ENCODE measurements around the gene RBM33. TPM values are rescaled to one million over a fixed set of nuclear protein-coding genes. Genes with fewer than 3 reads are reported as not detected.

The RBM33 gene
- total RNA-seq, 1 donor from 2014 or later = 50.5 TPM

DNA sequence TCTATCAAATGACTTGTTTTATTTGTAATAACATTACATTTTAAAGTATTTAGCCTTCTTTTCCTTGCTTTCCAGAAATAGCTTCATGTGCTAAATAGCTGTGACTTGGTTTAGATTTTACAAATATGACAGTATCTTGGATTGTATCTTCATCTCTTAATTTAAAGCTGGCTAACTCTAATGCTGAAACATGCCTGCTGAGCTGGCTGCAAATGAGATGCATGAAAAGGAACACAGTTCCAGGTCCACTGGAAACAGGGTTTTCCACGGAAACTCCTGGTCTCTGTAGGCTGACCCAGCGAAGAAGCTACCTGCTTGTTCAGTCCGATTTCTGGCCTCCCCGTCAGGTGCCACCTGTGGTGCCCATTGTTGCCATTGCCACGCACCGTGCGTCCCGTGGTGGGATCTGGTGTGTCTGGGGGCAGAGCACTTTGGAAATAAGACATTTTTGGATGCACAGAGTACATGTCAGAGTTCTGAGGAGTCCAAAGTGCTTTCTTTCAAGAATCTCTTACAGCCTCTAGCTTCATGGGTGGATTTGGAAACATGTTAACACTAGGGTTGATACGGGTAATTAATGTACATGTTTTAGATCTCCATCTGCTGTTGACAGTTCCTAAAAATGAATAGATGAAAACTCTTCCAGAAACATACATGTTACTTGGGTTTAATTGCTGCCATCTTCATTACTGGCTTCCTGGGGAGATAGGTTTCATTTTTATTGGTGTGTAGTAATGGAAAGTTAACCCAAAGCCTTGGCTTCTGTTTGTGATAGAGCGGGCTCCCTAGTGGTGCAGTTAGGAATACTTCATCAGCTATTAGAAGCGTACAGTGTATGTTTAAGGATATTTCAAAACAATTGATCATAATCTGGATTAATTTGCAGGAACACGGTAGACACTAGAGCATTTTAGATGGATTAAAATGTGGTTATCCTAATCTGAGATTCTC, 122.8 kb downstream of the RBM33 start:
- H3K36me3 ChIP-seq (ENCODE audit: insufficient read depth, low read length) = peaks cover 19% of the 10 kb centered on the region
- H3K79me2 ChIP-seq (ENCODE audit: insufficient read depth, low read length) = peaks cover 9% of the 10 kb centered on the region
- H2AFZ ChIP-seq (ENCODE audit: low read depth, low read length) = no peak overlapping the region
- peaks cover 8% of the 10 kb centered on the region for H3K4me1 ChIP-seq (ENCODE audit: insufficient read depth, low read length)
- H3K27me3 Mint-ChIP-seq (ENCODE audit: low read depth, unreplicated experiment) = no peaks in the 10 kb centered on the region
- H3K36me3 Mint-ChIP-seq (ENCODE audit: low read depth, unreplicated experiment) = peaks cover 5% of the 10 kb centered on the region
- no peak overlapping the region for H3K27ac Mint-ChIP-seq (ENCODE audit: unreplicated experiment)
- H3K4me3 Mint-ChIP-seq (ENCODE audit: unreplicated experiment) = no peak overlapping the region
- TF ChIP-seq EZH2 (IDR thresholded peaks at IDR 0.05; ENCODE audit: insufficient read depth, low read length) (no peak), CTCF (IDR thresholded peaks at IDR 0.05; ENCODE audit: insufficient read depth, low read depth, low read length) (peak; percentile 5)
- FAIRE-seq = no peak
- no peak for DNase-seq (ENCODE audit: low read depth)
- no peak overlapping the region for H3K27ac ChIP-seq (ENCODE audit: low read depth, low read length)
- H3K27me3 ChIP-seq (ENCODE audit: insufficient read depth, low read length) = no peaks in the 10 kb centered on the region
- peaks cover 67% of the 10 kb centered on the region for H4K20me1 ChIP-seq (ENCODE audit: insufficient read depth, low read length)
- no peaks in the 10 kb centered on the region for H3K9me3 ChIP-seq (ENCODE audit: insufficient read depth, low read depth, low read length)
- H3K4me1 Mint-ChIP-seq (ENCODE audit: low read depth, unreplicated experiment) = peaks cover 26% of the 10 kb centered on the region
- no peak overlapping the region for H3K4me3 ChIP-seq (ENCODE audit: insufficient read depth, low read depth, low read length)
- H3K4me2 ChIP-seq (ENCODE audit: low read length) = no peak overlapping the region
- no peaks in the 10 kb centered on the region for H3K9me3 Mint-ChIP-seq (ENCODE audit: unreplicated experiment)
- no peak overlapping the region for H3K9ac ChIP-seq (ENCODE audit: low read length)

DNA sequence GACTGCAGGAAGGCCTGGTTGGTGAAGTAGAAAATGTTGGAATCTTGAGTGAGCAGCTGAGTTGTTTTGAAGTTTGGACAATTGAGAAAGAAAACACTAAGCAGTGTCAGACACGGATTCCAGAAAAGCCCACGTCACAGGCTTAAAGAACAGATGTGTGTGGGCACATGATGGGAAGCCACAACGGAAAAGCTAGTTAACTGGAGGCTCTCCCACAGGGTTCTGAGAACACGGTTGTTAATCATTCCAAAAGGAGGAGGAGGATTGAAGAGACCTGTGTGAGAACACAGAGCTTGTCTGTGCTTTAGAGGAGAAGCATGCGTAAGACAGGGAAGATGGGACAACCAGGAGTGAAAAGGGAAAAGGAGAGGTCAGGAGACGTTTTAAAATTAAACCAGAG, 125.2 kb downstream of the RBM33 start:
- no peak overlapping the region for H3K9ac ChIP-seq (ENCODE audit: low read length)

More for the DNA sequence above, 125.2 kb downstream of the RBM33 start:
- no peak for TF ChIP-seq EZH2 (IDR thresholded peaks at IDR 0.05; ENCODE audit: insufficient read depth, low read length)
- TF ChIP-seq CTCF (IDR thresholded peaks at IDR 0.05; ENCODE audit: insufficient read depth, low read depth, low read length) = no peak
- Mint-ChIP-seq H3K27me3 (ENCODE audit: low read depth, unreplicated experiment) (no peaks in the 10 kb centered on the region), H3K4me1 (ENCODE audit: low read depth, unreplicated experiment) (peaks cover 16% of the 10 kb centered on the region), H3K27ac (ENCODE audit: unreplicated experiment) (peak overlapping the region; percentile 59), H3K4me3 (ENCODE audit: unreplicated experiment) (no peak overlapping the region), H3K36me3 (ENCODE audit: low read depth, unreplicated experiment) (peaks cover under 1% of the 10 kb centered on the region), H3K9me3 (ENCODE audit: unreplicated experiment) (no peaks in the 10 kb centered on the region)
- Histone ChIP-seq H3K4me2 (ENCODE audit: low read length) (no peak overlapping the region), H3K36me3 (ENCODE audit: insufficient read depth, low read length) (peaks cover 26% of the 10 kb centered on the region), H3K4me1 (ENCODE audit: insufficient read depth, low read length) (no peaks in the 10 kb centered on the region), H4K20me1 (ENCODE audit: insufficient read depth, low read length) (peaks cover 44% of the 10 kb centered on the region), H3K27me3 (ENCODE audit: insufficient read depth, low read length) (no peaks in the 10 kb centered on the region), H3K9me3 (ENCODE audit: insufficient read depth, low read depth, low read length) (no peaks in the 10 kb centered on the region), H3K4me3 (ENCODE audit: insufficient read depth, low read depth, low read length) (no peak overlapping the region), H3K79me2 (ENCODE audit: insufficient read depth, low read length) (no peaks in the 10 kb centered on the region), H3K27ac (ENCODE audit: low read depth, low read length) (no peak overlapping the region), H2AFZ (ENCODE audit: low read depth, low read length) (no peak overlapping the region)
- no peak for FAIRE-seq
- DNase-seq (ENCODE audit: low read depth) = peak; percentile 33
